HepG2 (cell line): ENCODE measurements around the gene LRP1B. TPM values are rescaled to one million over a fixed set of nuclear protein-coding genes. Genes with fewer than 3 reads are reported as not detected.
A peak's percentile ranks its signal among the peaks of the same experiment; 100 is the strongest.

ENCODE experiments used
- ATAC-seq: fragments of 200-7000 bp; cut with Tn5 transposase; 3 replicates; pipeline ENCODE4 v1.9.1; 2020; ENCODE audit warnings: mild to moderate bottlenecking, moderate library complexity
- BruUV-seq: library from RNA; stranded (reverse); fragments of 400-500 nt; replicated peaks from 2 replicates; lab custom pipeline; 2021; lab: Mats Ljungman, UMichigan
- CTCF ChIA-PET: fragments of 300-600 bp; formaldehyde crosslinking; extraction: SDS; loops from one replicate; lab custom pipeline; 2021; ENCODE audit warnings: low total read pairs, inconsistent platforms, low intra/inter-chr PET ratio; lab: Yijun Ruan, JAX
- POLR2A ChIA-PET: fragments of 350-600 bp; sonication (Branson Sonifier 250); formaldehyde crosslinking; loops from one replicate; lab custom pipeline; 2020; ENCODE audit warnings: antibody characterized with exemption, inconsistent platforms; lab: Yijun Ruan, JAX
- DNase-seq: peaks from one replicate; pipeline ENCODE4 v3.0.0-alpha.2; 2015; ENCODE audit warnings: low spot score
- FAIRE-seq: peaks from 3 replicates; lab custom pipeline; 2011; peaks lifted over from hg19 to GRCh38; lab: Jason Lieb, UNC
- H2AFZ ChIP-seq: one replicate; pipeline ENCODE4 v1.6.1; 2011; ENCODE audit warnings: low read length, inconsistent platforms
- H3K27ac ChIP-seq: fragments of 300-600 bp; 3 replicates; pipeline ENCODE4 v1.8.0; 2011; ENCODE audit warnings: mixed run types, mild to moderate bottlenecking, mixed read lengths, low read length, inconsistent platforms; ENCODE audit not compliant: insufficient read depth; ENCODE audit errors: extremely low read length
- H3K27me3 ChIP-seq, 2 experiments: fragments of 200-600 bp in 1 of 2; 2 replicates in 1 of 2; 3 replicates in 1 of 2; pipeline versions ENCODE4 v1.6.0 to v1.8.0; 2011; ENCODE audit warnings: low read length in 2 of 2, mild to moderate bottlenecking in 2 of 2, moderate library complexity in 2 of 2, inconsistent platforms in 1 of 2; ENCODE audit not compliant: insufficient read depth in 2 of 2, control insufficient read depth in 1 of 2
- H3K36me3 ChIP-seq, 2 experiments: fragments of 200-600 bp in 1 of 2; replicated peaks in 1 of 2; 2 replicates in 1 of 2; 3 replicates in 1 of 2; pipeline versions ENCODE4 v1.5.1 to v1.8.0; 2011; ENCODE audit warnings: low read length in 2 of 2, inconsistent platforms in 1 of 2; ENCODE audit not compliant: insufficient read depth in 2 of 2, control insufficient read depth in 1 of 2
- H3K4me1 ChIP-seq: 2 replicates; pipeline ENCODE4 v1.5.1; 2012; ENCODE audit warnings: low read length, inconsistent platforms; ENCODE audit not compliant: insufficient read depth
- H3K4me2 ChIP-seq: 2 replicates; pipeline ENCODE4 v1.6.0; 2011; ENCODE audit warnings: low read depth, low read length, inconsistent platforms
- H3K4me3 ChIP-seq, 3 experiments: fragments of 200-600 bp in 1 of 3; sonication (generic), shearing (Covaris generic) in 1 of 3; replicated peaks in 1 of 3; 2 replicates each; pipeline ENCODE4 v1.5.1; 2011 to 2016; ENCODE audit warnings: low read length in 3 of 3, inconsistent platforms in 2 of 3, low read depth in 2 of 3, mild to moderate bottlenecking in 2 of 3, control low read depth in 1 of 3, mixed read lengths in 1 of 3; ENCODE audit not compliant: insufficient read depth in 1 of 3
- H3K79me2 ChIP-seq: one replicate; pipeline ENCODE4 v1.6.1; 2011; ENCODE audit warnings: low read length, inconsistent platforms; ENCODE audit not compliant: insufficient read depth
- H3K9ac ChIP-seq: 2 replicates; pipeline ENCODE4 v1.6.0; 2011; ENCODE audit warnings: mild to moderate bottlenecking, low read depth, low read length, inconsistent platforms; ENCODE audit not compliant: insufficient read depth
- H3K9me3 ChIP-seq: 2 replicates; pipeline ENCODE4 v1.5.1; 2012; ENCODE audit warnings: mild to moderate bottlenecking, low read length
- H4K20me1 ChIP-seq: 2 replicates; pipeline ENCODE4 v1.6.0; 2011; ENCODE audit warnings: inconsistent platforms, mild to moderate bottlenecking, low read length, moderate library complexity; ENCODE audit not compliant: insufficient read depth
- ARID5B ChIP-seq: IDR thresholded peaks from 2 replicates; pipeline ENCODE4 v1.4.0; 2020; ENCODE audit warnings: mild to moderate bottlenecking, missing genetic modification reagents
- CERS6 ChIP-seq: sonication (generic); formaldehyde crosslinking; IDR thresholded peaks from 2 replicates; pipeline ENCODE4 v1.5.0; 2020; ENCODE audit warnings: missing genetic modification reagents
- SOX13 ChIP-seq, 3 experiments: fragments of 450-650 bp in 1 of 3; sonication (generic) in 1 of 3; formaldehyde crosslinking in 1 of 3; IDR thresholded peaks in 2 of 3; conservative IDR thresholded peaks in 1 of 3; 2 replicates each; pipeline versions ENCODE4 v1.5.0 to v1.6.1; 2016 to 2020; ENCODE audit warnings: antibody characterized with exemption in 1 of 3, mild to moderate bottlenecking in 1 of 3, missing compliant biosample characterization in 1 of 3, missing genetic modification reagents in 1 of 3, moderate library complexity in 1 of 3
- U2AF1 ChIP-seq: fragments of 200-400 bp; formaldehyde crosslinking; optimal IDR thresholded peaks from 2 replicates; pipeline ENCODE3; 2017; ENCODE audit warnings: mild to moderate bottlenecking, low read depth, low read length
- ZNF275 ChIP-seq: sonication (generic); formaldehyde crosslinking; IDR thresholded peaks from 2 replicates; pipeline ENCODE4 v1.8.0; 2022; ENCODE audit warnings: missing genetic modification reagents, mild to moderate bottlenecking, inconsistent platforms, borderline replicate concordance
- WGBS: methylation state at CpG from one replicate; pipeline ENCODE4 v1.1.6; 2017; ENCODE audit warnings: low lambda C conversion rate; 5-methylcytosine and 5-hydroxymethylcytosine counted together
- in situ Hi-C: cut with HindIII; loops from 2 replicates; pipeline ENCODE4 v1.10.0; 2017; ENCODE audit warnings: low pct_unique_long_range_greater_than_20kb; ENCODE audit not compliant: extremely low pct_ligation_motif_present
- intact Hi-C: fragments of 100-400 bp; cut with micrococcal nuclease; formaldehyde crosslinking; loops from one replicate; pipeline ENCODE4 v1.10.0; 2022; ENCODE audit not compliant: unreplicated experiment
- polyA plus RNA-seq, 8 experiments: library from polyadenylated mRNA; depleted of rRNA in 3 of 8; stranded (reverse) in 7 of 8; unstranded in 1 of 8; fragments of >200 nt; fragmentation: Illumina TruSeq in 4 of 8; extraction: Trizol in 4 of 8; gene quantifications; 2 replicates each; pipeline versions ENCODE4 v1.2.1 to v1.2.3, GENCODE V29; 2011 to 2016; ENCODE audit warnings: low read depth in 4 of 8, missing spikeins in 1 of 8, mixed read lengths in 1 of 8; ENCODE audit not compliant: insufficient read depth in 1 of 8
- total RNA-seq, 5 experiments: library from RNA; depleted of rRNA; stranded (reverse); fragments of >200 nt; fragmentation: Illumina TruSeq; extraction: Trizol; gene quantifications; 2 replicates each; pipeline ENCODE4 v1.2.3, GENCODE V29; 2016; ENCODE audit warnings: low read depth in 1 of 5

LRP1B gene
- total and polyA plus RNA-seq, 2 of the 13 experiments (the other 11 are each of a cell fraction or from before 2014, with no cell fraction given): 0.04 TPM; not detected in 1

GRCh38 chr2:140786585-140786984 is 1344.2 kb downstream of the LRP1B start:
- H3K9ac ChIP-seq: no peak overlapping the region
- H3K4me3 ChIP-seq: no peak overlapping the region
- no peaks in the 10 kb centered on the region for H3K4me1 ChIP-seq
- no peak for TF ChIP-seq ARID5B (CRISPR knock-in tag)
- TF ChIP-seq ZNF275 (CRISPR knock-in tag): no peak
- TF ChIP-seq CERS6 (CRISPR knock-in tag): no peak
- TF ChIP-seq SOX13 (IDR thresholded peaks at IDR 0.05): no peak
- TF ChIP-seq SOX13 (CRISPR knock-in tag; conservative IDR thresholded peaks at IDR 0.05 in 1 of 2, IDR thresholded peaks at IDR 0.05 in 1 of 2): 0 out of 4 replicates have a peak, but pooled peaks of 1 of the 2 experiments have one; percentile 16
- no peak for TF ChIP-seq U2AF1
- no peaks in the 10 kb centered on the region for H3K27me3 ChIP-seq
- intact Hi-C loops (no loop called here), in situ Hi-C loops (no loop called here)
- DNase-seq: no peak
- no peaks in the 10 kb centered on the region for H3K9me3 ChIP-seq
- H3K27ac ChIP-seq: no peak overlapping the region
- no peaks in the 10 kb centered on the region for H4K20me1 ChIP-seq
- ChIA-PET POLR2A (no interaction called here), CTCF (no interaction called here)
- FAIRE-seq: no peak
- no peak overlapping the region for H3K4me2 ChIP-seq
- no peaks in the 10 kb centered on the region for H3K36me3 ChIP-seq
- no peak overlapping the region for H2AFZ ChIP-seq
- BruUV-seq: no TSS peak
- ATAC-seq: no peak
- H3K79me2 ChIP-seq: no peaks in the 10 kb centered on the region
- WGBS: 1% methylated on average over 2 of the region's 2 CpGs
